ENCODE data around the gene ST6GALNAC2.

- TF ChIP-seq POLR2A (IDR thresholded peaks at IDR 0.05; ENCODE audit: low read depth, low read length), result no peak
- TF ChIP-seq POLR2AphosphoS5 (IDR thresholded peaks at IDR 0.05; ENCODE audit: low read depth, low read length), result no peak
Measured at GRCh38 chr17:76588182-76588581, 2.5 kb upstream of the ST6GALNAC2 start.
